ENCODE measurements around the gene GPR17.

The GPR17 gene

GRCh38 chr2:127650785-127651380 lies 4.9 kb downstream of the GPR17 start:
- no peaks in the 10 kb centered on the region for H3K9me3 ChIP-seq
- H3K27me3 ChIP-seq = no peaks in the 10 kb centered on the region
- no peak for TF ChIP-seq CTCF (IDR thresholded peaks at IDR 0.05; ENCODE audit: low read depth, low read length)
- no peaks in the 10 kb centered on the region for H3K36me3 ChIP-seq
- peaks cover 12% of the 10 kb centered on the region for H3K4me1 ChIP-seq
- H3K4me3 ChIP-seq (ENCODE audit: low read depth, low read length) = no peak overlapping the region
- no peak for DNase-seq

GRCh38 chr2:127651381-127651809 lies 5.4 kb downstream of the GPR17 start:
- DNase-seq = no peak
- H3K9me3 ChIP-seq = no peaks in the 10 kb centered on the region
- H3K4me3 ChIP-seq (ENCODE audit: low read depth, low read length) = no peak overlapping the region
- H3K4me1 ChIP-seq = peaks cover 12% of the 10 kb centered on the region
- no peaks in the 10 kb centered on the region for H3K27me3 ChIP-seq
- TF ChIP-seq CTCF (IDR thresholded peaks at IDR 0.05; ENCODE audit: low read depth, low read length) = no peak
- no peaks in the 10 kb centered on the region for H3K36me3 ChIP-seq

- Histone ChIP-seq H3K36me3 (no peaks in the 10 kb centered on the region), H3K4me1 (peaks cover 12% of the 10 kb centered on the region), H3K9me3 (no peaks in the 10 kb centered on the region), H3K4me3 (ENCODE audit: low read depth, low read length) (no peak overlapping the region), H3K27me3 (no peaks in the 10 kb centered on the region)
- TF ChIP-seq CTCF (IDR thresholded peaks at IDR 0.05; ENCODE audit: low read depth, low read length) = no peak
- peak; percentile 86 for DNase-seq
Observed at GRCh38 chr2:127651971-127652550, 6.1 kb downstream of the GPR17 start.

- H3K4me1 ChIP-seq = peaks cover 12% of the 10 kb centered on the region
- no peak for DNase-seq
Observed at GRCh38 chr2:127652786-127653357, 6.9 kb downstream of the GPR17 start.

GRCh38 chr2:127653421-127654083 lies 7.6 kb downstream of the GPR17 start:
- Histone ChIP-seq H3K36me3 (no peaks in the 10 kb centered on the region), H3K4me3 (ENCODE audit: low read depth, low read length) (no peak overlapping the region), H3K9me3 (no peaks in the 10 kb centered on the region), H3K4me1 (peaks cover 12% of the 10 kb centered on the region), H3K27me3 (no peaks in the 10 kb centered on the region)
- no peak for TF ChIP-seq CTCF (IDR thresholded peaks at IDR 0.05; ENCODE audit: low read depth, low read length)
- no peak for DNase-seq

More at GRCh38 chr2:127652786-127653357, 6.9 kb downstream of the GPR17 start:
- H3K4me3 ChIP-seq (ENCODE audit: low read depth, low read length) = no peak overlapping the region
- no peaks in the 10 kb centered on the region for H3K27me3 ChIP-seq
- H3K36me3 ChIP-seq = no peaks in the 10 kb centered on the region
- no peak for TF ChIP-seq CTCF (IDR thresholded peaks at IDR 0.05; ENCODE audit: low read depth, low read length)
- H3K9me3 ChIP-seq = no peaks in the 10 kb centered on the region

Measured in BE2C (cell line).